ENCODE results near the gene DPF3.

The DPF3 gene

GRCh38 chr14:72618424-72618823 is 275.5 kb downstream of the DPF3 start:
- Histone ChIP-seq H3K9me3 (replicated peaks; ENCODE audit: insufficient read depth, low read length) (no peaks in the 10 kb centered on the region), H3K4me2 (ENCODE audit: low read depth, low read length) (no peak overlapping the region), H3K4me3 (ENCODE audit: low read length) (no peak overlapping the region), H2AFZ (ENCODE audit: low read length) (no peak overlapping the region), H3K9me2 (replicated peaks; ENCODE audit: insufficient read depth, low read length) (no peaks in the 10 kb centered on the region), H4K20me1 (ENCODE audit: insufficient read depth, low read length) (no peaks in the 10 kb centered on the region), H3K9ac (ENCODE audit: low read length) (no peak overlapping the region), H3K79me2 (ENCODE audit: low read length) (no peaks in the 10 kb centered on the region), H3K27ac (ENCODE audit: low read length) (no peak overlapping the region), H3F3A (ENCODE audit: insufficient read depth, low read length) (no peaks in the 10 kb centered on the region), H3K4me1 (ENCODE audit: low read length) (no peaks in the 10 kb centered on the region), H3K36me3 (replicated peaks; ENCODE audit: insufficient read depth, low read length) (no peaks in the 10 kb centered on the region), H3K27me3 (replicated peaks; ENCODE audit: insufficient read depth, low read length) (no peaks in the 10 kb centered on the region)
- TF ChIP-seq EZH2phosphoT487 (IDR thresholded peaks at IDR 0.05; ENCODE audit: low read length) (no peak), EZH2 (optimal IDR thresholded peaks at IDR 0.05; ENCODE audit: low read depth, low read length) (no peak), CTCF (IDR thresholded peaks at IDR 0.05; ENCODE audit: low read length) (no peak)
- no peak for DNase-seq

GRCh38 chr14:72617391-72618031 is 276.4 kb downstream of the DPF3 start:
- H3F3A ChIP-seq (ENCODE audit: insufficient read depth, low read length): no peaks in the 10 kb centered on the region
- H4K20me1 ChIP-seq (ENCODE audit: insufficient read depth, low read length): no peaks in the 10 kb centered on the region
- no peak overlapping the region for H3K27ac ChIP-seq (ENCODE audit: low read length)
- no peak overlapping the region for H2AFZ ChIP-seq (ENCODE audit: low read length)
- no peak overlapping the region for H3K9ac ChIP-seq (ENCODE audit: low read length)
- H3K4me3 ChIP-seq (ENCODE audit: low read length): no peak overlapping the region
- no peak for TF ChIP-seq EZH2 (optimal IDR thresholded peaks at IDR 0.05; ENCODE audit: low read depth, low read length)
- no peak for TF ChIP-seq CTCF (IDR thresholded peaks at IDR 0.05; ENCODE audit: low read length)
- no peak for TF ChIP-seq EZH2phosphoT487 (IDR thresholded peaks at IDR 0.05; ENCODE audit: low read length)
- no peaks in the 10 kb centered on the region for H3K27me3 ChIP-seq (replicated peaks; ENCODE audit: insufficient read depth, low read length)
- H3K9me2 ChIP-seq (replicated peaks; ENCODE audit: insufficient read depth, low read length): no peaks in the 10 kb centered on the region
- no peaks in the 10 kb centered on the region for H3K36me3 ChIP-seq (replicated peaks; ENCODE audit: insufficient read depth, low read length)
- DNase-seq: no peak
- no peaks in the 10 kb centered on the region for H3K9me3 ChIP-seq (replicated peaks; ENCODE audit: insufficient read depth, low read length)
- H3K4me1 ChIP-seq (ENCODE audit: low read length): no peaks in the 10 kb centered on the region
- H3K4me2 ChIP-seq (ENCODE audit: low read depth, low read length): no peak overlapping the region
- no peaks in the 10 kb centered on the region for H3K79me2 ChIP-seq (ENCODE audit: low read length)

DNA sequence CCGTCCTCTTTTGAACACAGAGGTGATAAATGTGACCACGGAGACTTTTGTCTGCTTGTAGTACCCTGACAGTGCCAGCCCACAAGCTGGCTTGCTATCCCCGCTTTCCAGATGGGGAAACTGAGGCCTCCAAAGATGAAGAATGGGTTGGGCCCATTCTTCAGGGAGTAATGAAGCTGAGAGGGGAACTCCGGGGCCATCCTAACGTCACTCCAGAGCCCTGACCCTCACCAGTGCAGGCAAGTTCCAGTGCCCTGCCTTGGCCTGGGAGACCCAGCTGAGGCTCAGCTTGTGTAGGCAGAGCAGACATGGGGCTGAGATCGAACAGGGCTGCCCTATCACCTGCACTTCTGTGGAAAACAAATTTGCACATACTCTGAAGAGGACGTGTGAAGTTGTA is 277.1 kb downstream of the DPF3 start:
- TF ChIP-seq EZH2phosphoT487 (IDR thresholded peaks at IDR 0.05; ENCODE audit: low read length) (no peak), EZH2 (optimal IDR thresholded peaks at IDR 0.05; ENCODE audit: low read depth, low read length) (no peak), CTCF (IDR thresholded peaks at IDR 0.05; ENCODE audit: low read length) (no peak)
- Histone ChIP-seq H3F3A (ENCODE audit: insufficient read depth, low read length) (no peaks in the 10 kb centered on the region), H3K9me3 (replicated peaks; ENCODE audit: insufficient read depth, low read length) (no peaks in the 10 kb centered on the region), H3K4me2 (ENCODE audit: low read depth, low read length) (no peak overlapping the region), H4K20me1 (ENCODE audit: insufficient read depth, low read length) (no peaks in the 10 kb centered on the region), H3K9me2 (replicated peaks; ENCODE audit: insufficient read depth, low read length) (no peaks in the 10 kb centered on the region), H3K27ac (ENCODE audit: low read length) (no peak overlapping the region), H3K4me1 (ENCODE audit: low read length) (no peaks in the 10 kb centered on the region), H3K36me3 (replicated peaks; ENCODE audit: insufficient read depth, low read length) (no peaks in the 10 kb centered on the region), H2AFZ (ENCODE audit: low read length) (no peak overlapping the region), H3K9ac (ENCODE audit: low read length) (no peak overlapping the region), H3K79me2 (ENCODE audit: low read length) (no peaks in the 10 kb centered on the region), H3K4me3 (ENCODE audit: low read length) (no peak overlapping the region), H3K27me3 (replicated peaks; ENCODE audit: insufficient read depth, low read length) (no peaks in the 10 kb centered on the region)
- DNase-seq: no peak
